GM18498 (cell line): ENCODE data around the gene MYL12B.
"Not testable (repeated sequence)": the region's sequence is repeated elsewhere in the genome, so short reads cannot be mapped to it uniquely, and the experiment has no call there.

ENCODE experiments used
- ATAC-seq: cut with Tn5 transposase; IDR thresholded peaks from one replicate; pipeline ENCODE4 v1.9.1; 2021; ENCODE audit warnings: mild to moderate bottlenecking, moderate library complexity; ENCODE audit not compliant: unreplicated experiment

Gene MYL12B

GRCh38 chr18:3294435-3295080 is 32.6 kb downstream of the MYL12B start:
- ATAC-seq, result no peak

- peak; percentile 99 for ATAC-seq
Observed at GRCh38 chr18:3297025-3297984, 35.4 kb downstream of the MYL12B start.

DNA sequence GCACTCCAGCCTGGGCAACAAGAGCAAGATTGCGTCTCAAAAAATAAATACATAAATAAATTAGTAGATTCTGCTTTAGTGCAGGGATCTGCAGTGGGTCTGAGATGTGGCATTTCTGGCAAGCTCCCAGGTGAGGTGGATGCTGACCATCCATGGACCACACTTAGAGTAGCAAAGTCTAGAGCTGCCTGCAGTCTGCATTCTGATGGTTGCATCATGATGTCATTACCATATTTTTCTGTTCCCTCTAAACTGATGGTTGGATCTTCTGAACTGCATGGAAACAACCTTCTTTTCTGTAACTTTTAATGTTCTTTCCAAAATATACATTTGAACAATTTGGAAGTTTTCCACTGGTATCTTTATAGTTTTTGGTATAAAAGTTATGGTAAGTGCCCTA is 42.9 kb downstream of the MYL12B start:
- no peak for ATAC-seq

DNA sequence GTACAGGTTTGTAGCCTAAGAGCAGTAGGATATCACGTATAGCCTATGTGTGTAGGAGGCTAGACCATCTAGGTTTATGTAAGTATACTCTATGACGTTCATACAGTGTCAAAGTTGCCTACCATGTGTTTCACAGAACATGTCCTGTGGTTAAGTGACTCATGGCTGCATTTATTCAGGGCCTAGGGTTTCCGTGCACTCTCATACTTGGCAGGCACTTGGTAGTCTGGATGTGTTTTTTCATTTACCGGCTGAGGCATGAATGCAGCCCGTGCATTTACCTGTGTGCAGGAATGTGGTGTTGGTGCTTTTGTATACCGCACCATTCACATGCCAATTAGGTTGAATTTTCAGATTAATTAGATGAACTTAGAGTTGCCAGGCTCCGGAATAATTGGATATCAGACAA is 43.4 kb downstream of the MYL12B start:
- ATAC-seq, result no peak

GRCh38 chr18:3305933-3306332 is 44.0 kb downstream of the MYL12B start:
- no peak for ATAC-seq

GRCh38 chr18:3306391-3306790 is 44.5 kb downstream of the MYL12B start:
- no peak for ATAC-seq

- no peak for ATAC-seq
Observed at GRCh38 chr18:3313685-3314084, 51.8 kb downstream of the MYL12B start.

DNA sequence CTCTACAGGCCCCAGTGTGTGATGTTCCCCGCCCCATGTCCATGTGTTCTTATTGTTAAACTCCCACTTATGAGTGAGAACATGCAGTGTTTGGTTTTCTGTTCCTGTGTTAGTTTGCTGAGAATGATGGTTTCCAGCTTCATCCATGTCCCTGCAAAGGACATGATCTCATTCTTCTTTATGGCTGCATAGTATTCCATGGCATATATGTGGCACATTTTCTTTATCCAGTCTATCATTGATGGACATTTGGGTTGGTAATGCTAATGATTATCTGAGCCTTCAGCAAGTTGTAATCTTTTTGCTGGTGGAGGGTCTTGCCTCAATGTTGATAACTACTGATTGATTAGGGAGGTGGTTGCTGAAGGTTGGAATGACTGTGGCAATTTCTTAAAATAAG is 53.4 kb downstream of the MYL12B start:
- ATAC-seq, result not testable (repeated sequence)

GRCh38 chr18:3319399-3319798 is 57.5 kb downstream of the MYL12B start:
- no peak for ATAC-seq

GRCh38 chr18:3319894-3320454 is 58.0 kb downstream of the MYL12B start:
- ATAC-seq, result no peak

DNA sequence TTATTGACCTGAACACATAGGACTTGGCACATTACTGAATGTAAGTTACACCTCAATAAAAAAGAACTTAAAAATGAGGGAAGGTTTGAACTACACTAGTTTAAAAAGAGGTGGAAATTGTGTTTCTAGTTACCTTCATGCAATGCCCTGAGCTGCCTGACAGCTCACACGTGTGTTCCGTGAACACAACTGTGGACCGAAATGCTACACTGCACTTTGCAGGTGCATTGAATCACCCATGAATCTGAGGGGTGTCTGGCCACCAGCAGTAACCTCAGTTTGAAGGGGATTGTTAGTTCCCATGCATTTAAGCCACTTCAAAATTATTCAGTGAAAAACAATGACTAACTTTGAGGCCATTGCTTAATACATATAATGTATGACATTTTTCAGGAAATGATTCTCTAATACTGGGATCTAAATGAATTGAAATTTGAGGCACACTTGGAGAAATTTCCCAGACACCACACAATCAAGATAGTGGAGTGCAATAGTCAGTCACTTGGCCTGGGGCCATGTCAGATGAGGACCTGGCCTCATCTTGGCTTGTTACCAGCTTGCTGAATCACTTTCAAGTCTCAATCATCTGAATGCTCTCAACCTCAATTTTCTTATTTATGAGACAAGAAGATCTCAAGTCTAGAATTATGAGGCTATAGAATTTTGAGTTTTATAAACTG is 59.3 kb downstream of the MYL12B start:
- no peak for ATAC-seq

DNA sequence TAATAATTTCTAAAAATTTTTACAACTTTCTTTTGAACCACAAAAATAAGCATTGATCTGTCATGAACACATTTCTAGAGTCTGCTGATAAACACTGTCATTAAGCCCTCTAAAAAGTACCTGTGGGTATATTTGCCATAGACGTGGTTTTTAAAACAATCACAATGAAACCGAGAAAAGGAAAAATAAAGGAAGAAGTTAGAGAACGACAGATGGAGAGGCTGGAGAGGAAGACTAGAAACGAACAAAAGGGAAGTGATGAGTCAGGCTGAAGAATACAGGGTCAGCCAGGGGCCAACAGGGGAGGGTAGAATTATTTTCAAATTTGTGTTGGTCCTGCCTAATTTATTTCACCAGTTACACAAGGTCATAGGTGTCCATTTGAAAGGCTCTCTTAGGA is 62.0 kb downstream of the MYL12B start:
- no peak for ATAC-seq
